Measurements from ENCODE around the gene TBC1D14.

The TBC1D14 gene

DNA sequence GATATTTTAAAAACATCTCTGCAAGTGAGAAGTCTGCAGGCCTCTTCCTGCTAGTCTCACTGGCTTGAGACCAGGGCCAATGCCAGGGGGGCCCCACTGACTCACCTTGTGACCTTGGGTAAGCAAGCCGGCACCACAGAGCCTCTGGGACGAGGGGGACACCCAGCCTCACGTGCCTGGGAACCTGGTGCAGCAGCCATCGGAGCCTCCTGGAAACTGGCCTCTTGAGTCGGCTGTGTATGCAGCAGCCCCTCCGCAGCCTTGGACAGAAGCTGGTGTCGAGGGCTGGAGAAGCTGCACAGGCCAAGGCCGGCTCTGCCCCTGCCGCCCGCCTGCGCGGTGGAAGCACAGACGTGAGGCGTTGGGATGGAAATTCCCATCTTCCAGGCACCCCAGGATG lies 142.3 kb downstream of the TBC1D14 start:
- TF ChIP-seq FOXP2 (optimal IDR thresholded peaks at IDR 0.05; ENCODE audit: borderline replicate concordance, extremely low read depth, extremely low read length, insufficient read depth) (no peak), REST (IDR thresholded peaks at IDR 0.05; ENCODE audit: insufficient read depth in 1 of 2, low read depth in 2 of 2, low read length in 2 of 2) (no peak), POLR2AphosphoS5 (IDR thresholded peaks at IDR 0.05; ENCODE audit: low read depth, low read length) (no peak), SIN3A (IDR thresholded peaks at IDR 0.05; ENCODE audit: borderline replicate concordance, insufficient read depth, low read length) (no peak), TAF1 (IDR thresholded peaks at IDR 0.05; ENCODE audit: borderline replicate concordance, insufficient read depth, low read length) (no peak)

DNA sequence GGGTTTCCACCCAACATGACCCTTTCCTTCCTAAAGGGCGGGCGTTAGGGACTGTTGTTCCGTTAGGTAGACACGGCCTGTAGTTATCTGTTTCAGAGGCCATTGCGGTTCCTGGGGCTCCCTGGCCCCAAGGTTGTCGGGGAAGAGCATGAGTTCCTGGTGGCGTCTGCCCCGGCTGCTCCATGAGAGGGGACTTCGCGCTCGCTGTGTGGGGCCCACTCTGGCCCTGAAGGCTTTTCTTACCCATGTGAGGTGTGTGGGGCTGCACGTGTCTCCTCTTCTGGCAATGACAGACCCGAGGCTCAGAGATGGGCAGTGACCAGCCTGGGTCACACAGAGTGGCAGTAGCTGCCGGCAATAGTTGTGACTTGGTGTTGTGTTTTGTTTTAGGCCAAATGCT lies 142.7 kb downstream of the TBC1D14 start:
- TF ChIP-seq REST (IDR thresholded peaks at IDR 0.05; ENCODE audit: insufficient read depth in 1 of 2, low read depth in 2 of 2, low read length in 2 of 2) (no peak), FOXP2 (optimal IDR thresholded peaks at IDR 0.05; ENCODE audit: borderline replicate concordance, extremely low read depth, extremely low read length, insufficient read depth) (no peak), POLR2AphosphoS5 (IDR thresholded peaks at IDR 0.05; ENCODE audit: low read depth, low read length) (no peak), SIN3A (IDR thresholded peaks at IDR 0.05; ENCODE audit: borderline replicate concordance, insufficient read depth, low read length) (no peak), TAF1 (IDR thresholded peaks at IDR 0.05; ENCODE audit: borderline replicate concordance, insufficient read depth, low read length) (no peak)

GRCh38 chr4:7052923-7053715 lies 143.5 kb downstream of the TBC1D14 start:
- no peak for TF ChIP-seq SIN3A (IDR thresholded peaks at IDR 0.05; ENCODE audit: borderline replicate concordance, insufficient read depth, low read length)
- TF ChIP-seq TAF1 (IDR thresholded peaks at IDR 0.05; ENCODE audit: borderline replicate concordance, insufficient read depth, low read length) = no peak
- no peak for TF ChIP-seq POLR2AphosphoS5 (IDR thresholded peaks at IDR 0.05; ENCODE audit: low read depth, low read length)
- TF ChIP-seq REST (IDR thresholded peaks at IDR 0.05; ENCODE audit: insufficient read depth in 1 of 2, low read depth in 2 of 2, low read length in 2 of 2) = no peak
- TF ChIP-seq FOXP2 (optimal IDR thresholded peaks at IDR 0.05; ENCODE audit: borderline replicate concordance, extremely low read depth, extremely low read length, insufficient read depth) = no peak

DNA sequence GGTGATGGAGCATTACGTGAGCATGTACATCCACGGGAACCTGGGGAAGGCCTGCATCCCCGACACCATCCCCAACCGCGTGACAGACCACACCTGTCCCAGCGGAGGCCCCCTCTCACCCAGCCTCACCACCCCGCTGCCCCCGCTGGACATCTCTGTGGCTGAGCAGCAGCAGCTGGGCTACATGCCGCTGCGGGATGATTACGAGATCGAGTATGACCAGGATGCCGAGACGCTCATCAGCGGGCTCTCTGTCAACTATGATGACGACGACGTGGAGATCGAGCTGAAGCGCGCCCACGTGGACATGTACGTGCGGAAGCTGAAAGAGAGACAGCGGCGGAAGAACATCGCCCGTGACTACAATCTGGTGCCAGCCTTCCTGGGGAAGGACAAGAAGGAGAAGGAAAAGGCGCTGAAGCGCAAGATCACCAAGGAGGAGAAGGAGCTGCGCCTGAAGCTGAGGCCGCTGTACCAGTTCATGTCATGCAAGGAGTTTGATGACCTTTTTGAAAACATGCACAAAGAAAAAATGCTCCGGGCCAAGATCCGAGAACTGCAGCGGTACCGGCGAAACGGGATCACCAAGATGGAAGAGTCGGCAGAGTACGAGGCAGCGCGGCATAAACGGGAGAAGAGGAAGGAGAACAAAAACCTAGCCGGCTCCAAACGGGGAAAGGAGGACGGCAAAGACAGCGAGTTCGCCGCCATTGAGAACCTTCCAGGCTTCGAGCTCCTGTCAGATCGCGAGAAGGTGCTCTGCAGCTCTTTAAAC lies 144.7 kb downstream of the TBC1D14 start:
- TF ChIP-seq SIN3A (IDR thresholded peaks at IDR 0.05; ENCODE audit: borderline replicate concordance, insufficient read depth, low read length) (no peak), TAF1 (IDR thresholded peaks at IDR 0.05; ENCODE audit: borderline replicate concordance, insufficient read depth, low read length) (no peak), REST (IDR thresholded peaks at IDR 0.05; ENCODE audit: insufficient read depth in 1 of 2, low read depth in 2 of 2, low read length in 2 of 2) (no peak), POLR2AphosphoS5 (IDR thresholded peaks at IDR 0.05; ENCODE audit: low read depth, low read length) (no peak), FOXP2 (optimal IDR thresholded peaks at IDR 0.05; ENCODE audit: borderline replicate concordance, extremely low read depth, extremely low read length, insufficient read depth) (no peak)

All from PFSK-1 (cell line).